ENCODE data around the gene TJP1.

DNA sequence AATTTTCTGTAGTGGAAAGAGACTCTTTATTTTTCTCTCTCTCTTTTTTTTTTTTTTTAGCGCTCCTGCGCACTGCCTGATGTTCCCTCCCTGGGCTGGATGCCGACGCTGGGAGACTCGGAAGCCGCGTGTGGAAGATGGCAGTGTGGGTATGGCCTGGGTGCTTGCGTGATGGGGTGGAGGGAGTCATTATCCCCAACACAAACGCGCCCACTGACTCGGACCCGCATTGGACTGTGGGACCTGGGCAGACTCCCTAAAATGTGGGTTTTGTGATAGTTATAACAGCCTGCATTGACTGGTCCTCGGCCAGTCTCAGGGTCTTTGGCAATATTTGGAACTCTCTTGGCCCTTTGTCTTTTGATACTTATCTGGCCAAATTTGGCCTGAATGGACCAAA, 157.9 kb downstream of the TJP1 start:
- TF ChIP-seq POLR2AphosphoS5 (IDR thresholded peaks at IDR 0.05; ENCODE audit: low read depth, low read length) (no peak), SIN3A (IDR thresholded peaks at IDR 0.05; ENCODE audit: borderline replicate concordance, insufficient read depth, low read length) (no peak), TAF1 (IDR thresholded peaks at IDR 0.05; ENCODE audit: borderline replicate concordance, insufficient read depth, low read length) (no peak)
- TF ChIP-seq, protein P1, sequence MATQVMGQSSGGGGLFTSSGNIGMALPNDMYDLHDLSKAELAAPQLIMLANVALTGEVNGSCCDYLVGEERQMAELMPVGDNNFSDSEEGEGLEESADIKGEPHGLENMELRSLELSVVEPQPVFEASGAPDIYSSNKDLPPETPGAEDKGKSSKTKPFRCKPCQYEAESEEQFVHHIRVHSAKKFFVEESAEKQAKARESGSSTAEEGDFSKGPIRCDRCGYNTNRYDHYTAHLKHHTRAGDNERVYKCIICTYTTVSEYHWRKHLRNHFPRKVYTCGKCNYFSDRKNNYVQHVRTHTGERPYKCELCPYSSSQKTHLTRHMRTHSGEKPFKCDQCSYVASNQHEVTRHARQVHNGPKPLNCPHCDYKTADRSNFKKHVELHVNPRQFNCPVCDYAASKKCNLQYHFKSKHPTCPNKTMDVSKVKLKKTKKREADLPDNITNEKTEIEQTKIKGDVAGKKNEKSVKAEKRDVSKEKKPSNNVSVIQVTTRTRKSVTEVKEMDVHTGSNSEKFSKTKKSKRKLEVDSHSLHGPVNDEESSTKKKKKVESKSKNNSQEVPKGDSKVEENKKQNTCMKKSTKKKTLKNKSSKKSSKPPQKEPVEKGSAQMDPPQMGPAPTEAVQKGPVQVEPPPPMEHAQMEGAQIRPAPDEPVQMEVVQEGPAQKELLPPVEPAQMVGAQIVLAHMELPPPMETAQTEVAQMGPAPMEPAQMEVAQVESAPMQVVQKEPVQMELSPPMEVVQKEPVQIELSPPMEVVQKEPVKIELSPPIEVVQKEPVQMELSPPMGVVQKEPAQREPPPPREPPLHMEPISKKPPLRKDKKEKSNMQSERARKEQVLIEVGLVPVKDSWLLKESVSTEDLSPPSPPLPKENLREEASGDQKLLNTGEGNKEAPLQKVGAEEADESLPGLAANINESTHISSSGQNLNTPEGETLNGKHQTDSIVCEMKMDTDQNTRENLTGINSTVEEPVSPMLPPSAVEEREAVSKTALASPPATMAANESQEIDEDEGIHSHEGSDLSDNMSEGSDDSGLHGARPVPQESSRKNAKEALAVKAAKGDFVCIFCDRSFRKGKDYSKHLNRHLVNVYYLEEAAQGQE (IDR thresholded peaks at IDR 0.05; ENCODE audit: insufficient read depth in 1 of 2, low read depth in 2 of 2, low read length in 2 of 2), result no peak

Data from PFSK-1 (cell line).